ENCODE measurements around the gene ISLR.
"Not testable (repeated sequence)": the region's sequence is repeated elsewhere in the genome, so short reads cannot be mapped to it uniquely, and the experiment has no call there.

ISLR gene

GRCh38 chr15:74146277-74146800 lies 27.2 kb upstream of the ISLR start:
- no peaks in the 10 kb centered on the region for H3K27me3 ChIP-seq
- no peak overlapping the region for H3K9ac ChIP-seq
- no peaks in the 10 kb centered on the region for H3K4me1 ChIP-seq
- no peak overlapping the region for H3K4me3 ChIP-seq
- peaks cover 7 to 15% (median 9%) of the 10 kb centered on the region in 11 experiments; a peak in 16 of 22 replicates for H3K9me3 ChIP-seq (replicated peaks in 1 of 11)
- no peaks in the 10 kb centered on the region for H3K36me3 ChIP-seq
- no peaks in the 10 kb centered on the region for H4K20me1 ChIP-seq
- no peak for TF ChIP-seq Cebpa-rat (IDR thresholded peaks at IDR 0.05)
- H3K27ac ChIP-seq: no peak overlapping the region
- H3K4me2 ChIP-seq: no peak overlapping the region

- no peak overlapping the region for H3K4me2 ChIP-seq
- H3K27ac ChIP-seq: no peak overlapping the region
- no peaks in the 10 kb centered on the region for H4K20me1 ChIP-seq
- no peak overlapping the region for H3K9ac ChIP-seq
- TF ChIP-seq Cebpa-rat (IDR thresholded peaks at IDR 0.05): no peak
- H3K9me3 ChIP-seq (replicated peaks in 1 of 11): peaks cover 7 to 15% (median 9%) of the 10 kb centered on the region in 11 experiments; a peak in 16 of 22 replicates
- H3K36me3 ChIP-seq: no peaks in the 10 kb centered on the region
- no peaks in the 10 kb centered on the region for H3K4me1 ChIP-seq
- H3K4me3 ChIP-seq: no peak overlapping the region
- H3K27me3 ChIP-seq: no peaks in the 10 kb centered on the region
These were observed 26.5 kb upstream of the ISLR start for GRCh38 chr15:74147051-74147450.

GRCh38 chr15:74155766-74156417 lies 17.6 kb upstream of the ISLR start:
- H3K27ac ChIP-seq: no peak overlapping the region
- no peaks in the 10 kb centered on the region for H3K36me3 ChIP-seq
- no peak for TF ChIP-seq Cebpa-rat (IDR thresholded peaks at IDR 0.05)
- no peaks in the 10 kb centered on the region for H3K9me3 ChIP-seq (replicated peaks in 1 of 11)
- H4K20me1 ChIP-seq: no peaks in the 10 kb centered on the region
- H3K4me3 ChIP-seq: no peak overlapping the region
- H3K4me1 ChIP-seq: peaks cover 15 to 28% (median 20%) of the 10 kb centered on the region in 10 experiments
- no peak overlapping the region for H3K9ac ChIP-seq
- H3K27me3 ChIP-seq: no peaks in the 10 kb centered on the region
- H3K4me2 ChIP-seq: peak overlapping the region in 4 of 11 experiments; percentile 19 to 75 (median 41); a peak in 3 of 22 replicates

GRCh38 chr15:74156678-74157411 lies 16.7 kb upstream of the ISLR start:
- TF ChIP-seq Cebpa-rat (IDR thresholded peaks at IDR 0.05): no peak
- peaks cover 15 to 28% (median 20%) of the 10 kb centered on the region in 10 experiments for H3K4me1 ChIP-seq
- H4K20me1 ChIP-seq: no peaks in the 10 kb centered on the region
- no peaks in the 10 kb centered on the region for H3K27me3 ChIP-seq
- peak overlapping the region; percentile 4 to 75 (median 50) for H3K4me2 ChIP-seq
- H3K36me3 ChIP-seq: no peaks in the 10 kb centered on the region
- H3K9me3 ChIP-seq (replicated peaks in 1 of 11): no peaks in the 10 kb centered on the region
- H3K27ac ChIP-seq: no peak overlapping the region
- no peak overlapping the region for H3K9ac ChIP-seq
- no peak overlapping the region for H3K4me3 ChIP-seq

GRCh38 chr15:74157868-74158827 lies 15.4 kb upstream of the ISLR start:
- H3K27me3 ChIP-seq: no peaks in the 10 kb centered on the region

GRCh38 chr15:74158855-74159650 lies 14.5 kb upstream of the ISLR start:
- TF ChIP-seq Cebpa-rat (IDR thresholded peaks at IDR 0.05): no peak

More at GRCh38 chr15:74157868-74158827, 15.4 kb upstream of the ISLR start:
- Histone ChIP-seq H3K4me2 (peak overlapping the region in 8 of 11 experiments; percentile 5 to 75 (median 48); a peak in 9 of 22 replicates), H3K27ac (no peak overlapping the region), H3K4me1 (peaks cover 15 to 28% (median 20%) of the 10 kb centered on the region in 10 experiments), H4K20me1 (no peaks in the 10 kb centered on the region), H3K9ac (no peak overlapping the region), H3K4me3 (no peak overlapping the region), H3K36me3 (no peaks in the 10 kb centered on the region), H3K9me3 (replicated peaks in 1 of 11) (no peaks in the 10 kb centered on the region)
- no peak for TF ChIP-seq Cebpa-rat (IDR thresholded peaks at IDR 0.05)

GRCh38 chr15:74159773-74160172 lies 13.7 kb upstream of the ISLR start:
- Histone ChIP-seq H4K20me1 (no peaks in the 10 kb centered on the region), H3K27me3 (no peaks in the 10 kb centered on the region), H3K36me3 (no peaks in the 10 kb centered on the region), H3K9ac (no peak overlapping the region), H3K27ac (no peak overlapping the region), H3K4me1 (peaks cover 9 to 28% (median 17%) of the 10 kb centered on the region in 10 experiments), H3K4me2 (no peak overlapping the region), H3K4me3 (no peak overlapping the region), H3K9me3 (replicated peaks in 1 of 11) (no peaks in the 10 kb centered on the region)
- TF ChIP-seq Cebpa-rat (IDR thresholded peaks at IDR 0.05): no peak

More at GRCh38 chr15:74158855-74159650, 14.5 kb upstream of the ISLR start:
- H3K4me3 ChIP-seq: no peak overlapping the region
- H3K9me3 ChIP-seq (replicated peaks in 1 of 11): no peaks in the 10 kb centered on the region
- H3K36me3 ChIP-seq: no peaks in the 10 kb centered on the region
- H3K27ac ChIP-seq: no peak overlapping the region
- no peak overlapping the region for H3K4me2 ChIP-seq
- no peaks in the 10 kb centered on the region for H3K27me3 ChIP-seq
- no peak overlapping the region for H3K9ac ChIP-seq
- peaks cover 10 to 28% (median 17%) of the 10 kb centered on the region in 10 experiments for H3K4me1 ChIP-seq
- H4K20me1 ChIP-seq: no peaks in the 10 kb centered on the region

GRCh38 chr15:74160390-74160789 lies 13.1 kb upstream of the ISLR start:
- H3K27me3 ChIP-seq; H3K4me2 ChIP-seq; H3K9me3 ChIP-seq (replicated peaks in 1 of 11); H3K36me3 ChIP-seq; H4K20me1 ChIP-seq; H3K27ac ChIP-seq; H3K9ac ChIP-seq; H3K4me3 ChIP-seq: not testable (repeated sequence)
- peaks cover 9 to 28% (median 17%) of the 10 kb centered on the region in 10 experiments for H3K4me1 ChIP-seq

- H3K36me3 ChIP-seq; H3K27ac ChIP-seq; H3K27me3 ChIP-seq; H3K9me3 ChIP-seq (replicated peaks in 1 of 11); H3K9ac ChIP-seq; H3K4me2 ChIP-seq; H3K4me3 ChIP-seq; H4K20me1 ChIP-seq: not testable (repeated sequence)
- peaks cover 3 to 14% (median 7%) of the 10 kb centered on the region in 10 experiments for H3K4me1 ChIP-seq
These were observed 11.3 kb upstream of the ISLR start for GRCh38 chr15:74162195-74162536.

Data from BLaER1 treated with 17β-estradiol and CSF1 and Interleukin-3, amounts not matched to agents 10 nM and 100 nM (cell line).